Smooth muscle cell (in vitro differentiated cells): ENCODE measurements around the gene LCN12. TPM values are rescaled to one million over a fixed set of nuclear protein-coding genes. Genes with fewer than 3 reads are reported as not detected.

Experiments
- DNase-seq: peaks from one replicate; lab custom pipeline; 2025; ENCODE audit not compliant: unreplicated experiment; lab: John Stamatoyannopoulos, UW
- H2AFZ ChIP-seq: fragments of 200-600 bp; sonication (generic); 2 replicates; pipeline ENCODE4 v1.6.0; 2016; ENCODE audit warnings: antibody characterized with exemption, low read depth, mild to moderate bottlenecking
- H3F3A ChIP-seq: fragments of 200-600 bp; sonication (generic); 2 replicates; pipeline ENCODE4 v1.6.0; 2017; ENCODE audit warnings: antibody characterized with exemption, low read depth
- H3K27ac ChIP-seq: fragments of 200-600 bp; sonication (generic); 2 replicates; pipeline ENCODE4 v1.5.1; 2016; ENCODE audit warnings: low read depth, mild to moderate bottlenecking
- H3K27me3 ChIP-seq: fragments of 200-600 bp; sonication (generic); 2 replicates; pipeline ENCODE4 v1.6.1; 2016; ENCODE audit warnings: low read depth, mild to moderate bottlenecking
- H3K36me3 ChIP-seq: fragments of 200-600 bp; sonication (generic); 2 replicates; pipeline ENCODE4 v1.5.1; 2016; ENCODE audit warnings: low read depth
- H3K4me1 ChIP-seq: fragments of 200-600 bp; sonication (generic); 2 replicates; pipeline ENCODE4 v1.5.1; 2016; ENCODE audit warnings: low read depth
- H3K4me2 ChIP-seq: fragments of 200-600 bp; sonication (generic); 2 replicates; pipeline ENCODE4 v1.6.0; 2016; ENCODE audit warnings: mild to moderate bottlenecking
- H3K4me3 ChIP-seq: fragments of 200-600 bp; sonication (generic); 2 replicates; pipeline ENCODE4 v1.5.1; 2016; ENCODE audit warnings: mild to moderate bottlenecking
- H3K79me2 ChIP-seq: fragments of 200-600 bp; sonication (generic); 2 replicates; pipeline ENCODE4 v1.6.0; 2016; ENCODE audit warnings: low read depth, mild to moderate bottlenecking
- H3K9ac ChIP-seq: fragments of 200-600 bp; sonication (generic); 2 replicates; pipeline ENCODE4 v1.6.0; 2016; ENCODE audit warnings: low read depth
- H3K9me3 ChIP-seq: fragments of 200-600 bp; sonication (generic); replicated peaks from 2 replicates; pipeline ENCODE4 v1.5.1; 2016; ENCODE audit warnings: low read depth
- H4K20me1 ChIP-seq: fragments of 200-600 bp; sonication (generic); 2 replicates; pipeline ENCODE4 v1.6.0; 2016; ENCODE audit warnings: low read depth
- WGBS: methylation state at CpG from one replicate; pipeline ENCODE4 v1.1.7; 2016; ENCODE audit warnings: low lambda C conversion rate; 5-methylcytosine and 5-hydroxymethylcytosine counted together
- polyA plus RNA-seq: library from polyadenylated mRNA; unstranded; fragments of >200 nt; fragmentation: Nextera tagmentation; extraction: Ambion mirVana; gene quantifications from 2 replicates; pipeline ENCODE4 v1.2.1, GENCODE V29; 2016
- total RNA-seq: library from RNA; depleted of rRNA; stranded (reverse); fragments of >200 nt; gene quantifications from 2 replicates; pipeline ENCODE4 v1.2.3, GENCODE V29; 2014
- TF ChIP-seq, protein P1 (sequence below): fragments of 200-600 bp; sonication (generic); IDR thresholded peaks from 2 replicates; pipeline ENCODE4 v1.5.1; 2017; ENCODE audit warnings: borderline replicate concordance, mild to moderate bottlenecking, antibody characterized with exemption; ENCODE audit not compliant: insufficient read depth, poor library complexity, severe bottlenecking

Gene LCN12
- total and polyA plus RNA-seq, 2 experiments from 2014 or later, result not detected

DNA sequence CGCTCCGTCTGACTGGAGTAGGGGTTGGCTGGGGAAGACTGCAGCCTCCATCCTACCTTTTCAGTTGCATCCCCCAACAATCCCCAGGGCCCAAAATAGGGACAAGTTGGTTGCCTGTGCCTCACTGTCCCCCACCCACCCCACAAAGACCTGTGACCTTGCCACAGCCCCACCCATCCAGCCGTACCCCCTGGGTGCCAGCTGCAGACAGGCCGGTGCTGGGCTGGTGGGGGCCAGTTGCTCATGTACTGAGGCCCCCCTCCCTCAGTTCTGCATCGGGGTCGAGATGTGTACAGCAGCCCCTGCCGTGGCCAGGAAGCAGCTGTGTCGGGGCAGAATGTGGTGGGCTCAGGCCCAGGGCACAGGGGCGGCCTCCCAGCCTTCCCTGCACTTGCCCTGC, 31.1 kb downstream of the LCN12 start:
- WGBS, result 93% methylated on average over 9 of the region's 9 CpGs
- no peak overlapping the region for H3K4me2 ChIP-seq
- DNase-seq, result no peak
- peaks cover 29% of the 10 kb centered on the region for H3K27me3 ChIP-seq
- H3F3A ChIP-seq, result no peaks in the 10 kb centered on the region
- H3K9ac ChIP-seq, result no peak overlapping the region
- no peak overlapping the region for H3K27ac ChIP-seq
- H3K36me3 ChIP-seq, result no peaks in the 10 kb centered on the region
- H3K4me3 ChIP-seq, result no peak overlapping the region
- no peak overlapping the region for H2AFZ ChIP-seq
- no peaks in the 10 kb centered on the region for H3K79me2 ChIP-seq
- peaks cover 9% of the 10 kb centered on the region for H4K20me1 ChIP-seq
- no peaks in the 10 kb centered on the region for H3K9me3 ChIP-seq
- TF ChIP-seq, protein P1, sequence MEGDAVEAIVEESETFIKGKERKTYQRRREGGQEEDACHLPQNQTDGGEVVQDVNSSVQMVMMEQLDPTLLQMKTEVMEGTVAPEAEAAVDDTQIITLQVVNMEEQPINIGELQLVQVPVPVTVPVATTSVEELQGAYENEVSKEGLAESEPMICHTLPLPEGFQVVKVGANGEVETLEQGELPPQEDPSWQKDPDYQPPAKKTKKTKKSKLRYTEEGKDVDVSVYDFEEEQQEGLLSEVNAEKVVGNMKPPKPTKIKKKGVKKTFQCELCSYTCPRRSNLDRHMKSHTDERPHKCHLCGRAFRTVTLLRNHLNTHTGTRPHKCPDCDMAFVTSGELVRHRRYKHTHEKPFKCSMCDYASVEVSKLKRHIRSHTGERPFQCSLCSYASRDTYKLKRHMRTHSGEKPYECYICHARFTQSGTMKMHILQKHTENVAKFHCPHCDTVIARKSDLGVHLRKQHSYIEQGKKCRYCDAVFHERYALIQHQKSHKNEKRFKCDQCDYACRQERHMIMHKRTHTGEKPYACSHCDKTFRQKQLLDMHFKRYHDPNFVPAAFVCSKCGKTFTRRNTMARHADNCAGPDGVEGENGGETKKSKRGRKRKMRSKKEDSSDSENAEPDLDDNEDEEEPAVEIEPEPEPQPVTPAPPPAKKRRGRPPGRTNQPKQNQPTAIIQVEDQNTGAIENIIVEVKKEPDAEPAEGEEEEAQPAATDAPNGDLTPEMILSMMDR, result no peak
- no peaks in the 10 kb centered on the region for H3K4me1 ChIP-seq

DNA sequence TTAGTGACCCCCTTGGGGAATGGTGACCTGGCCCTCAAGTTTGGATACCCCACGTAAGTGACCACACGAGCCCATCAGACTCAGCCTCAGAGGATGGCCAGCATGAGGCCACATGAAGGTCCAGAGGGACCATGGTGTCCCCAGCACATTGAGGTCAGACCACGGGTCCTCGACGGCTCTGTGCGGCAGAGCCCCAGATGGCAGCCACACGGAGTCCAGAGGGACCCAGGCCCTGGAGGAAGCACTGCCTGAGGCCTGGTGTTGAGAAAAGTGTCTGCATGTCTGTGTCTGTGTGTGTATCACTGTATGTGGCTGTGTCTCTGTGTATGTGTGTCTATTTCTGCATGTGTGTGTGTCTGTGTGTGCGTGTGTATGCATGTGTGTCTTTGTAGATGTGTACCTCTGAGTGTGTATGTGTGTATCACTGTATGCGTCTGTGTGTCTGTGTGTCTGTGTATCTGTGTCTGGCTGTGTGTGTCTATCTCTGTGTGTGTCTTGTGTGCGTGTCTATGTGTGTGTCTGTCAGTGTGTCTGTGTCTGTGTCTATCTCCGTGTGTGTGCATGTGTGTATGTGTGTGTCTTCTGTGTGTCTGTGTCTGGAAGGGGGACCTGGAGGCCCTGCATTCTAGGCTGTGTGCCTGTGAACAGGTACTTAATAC, 31.7 kb downstream of the LCN12 start:
- no peak overlapping the region for H3K4me2 ChIP-seq
- no peaks in the 10 kb centered on the region for H3K36me3 ChIP-seq
- DNase-seq, result no peak
- no peak overlapping the region for H2AFZ ChIP-seq
- no peak overlapping the region for H3K4me3 ChIP-seq
- peaks cover 9% of the 10 kb centered on the region for H4K20me1 ChIP-seq
- no peaks in the 10 kb centered on the region for H3K9me3 ChIP-seq
- H3K4me1 ChIP-seq, result no peaks in the 10 kb centered on the region
- no peaks in the 10 kb centered on the region for H3K79me2 ChIP-seq
- H3K27me3 ChIP-seq, result peaks cover 29% of the 10 kb centered on the region
- H3F3A ChIP-seq, result no peaks in the 10 kb centered on the region
- no peak overlapping the region for H3K27ac ChIP-seq
- WGBS, result 83% methylated on average over 11 of the region's 11 CpGs
- no peak overlapping the region for H3K9ac ChIP-seq
- TF ChIP-seq, protein P1, result no peak

DNA sequence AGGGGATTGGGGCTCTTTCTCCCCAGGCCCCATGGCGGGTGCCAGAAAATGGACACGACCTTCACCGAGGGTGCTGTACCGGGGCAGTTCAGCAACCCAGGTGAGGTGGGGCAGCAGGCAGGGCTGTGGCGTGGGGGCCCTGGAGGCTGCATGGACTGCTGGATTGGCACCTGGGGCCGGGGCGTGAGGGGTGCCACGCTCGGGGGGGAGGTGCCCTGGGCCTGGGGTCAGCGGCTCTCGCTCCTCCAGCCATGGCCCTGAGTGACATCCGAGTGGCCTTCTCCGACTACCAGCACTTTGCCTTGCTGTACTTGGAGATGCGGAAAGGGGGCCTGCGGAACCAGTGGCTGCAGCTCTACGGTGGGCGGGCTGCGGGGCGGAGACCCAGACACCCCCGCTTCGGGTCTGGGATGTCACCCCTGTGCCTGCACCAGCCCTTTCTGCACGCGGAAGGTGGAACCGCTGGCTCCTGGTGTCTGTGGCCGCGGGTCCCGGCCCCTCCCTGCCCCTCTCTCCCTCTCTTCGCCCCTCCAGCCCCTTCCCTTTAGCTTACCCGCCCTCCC, 32.5 kb downstream of the LCN12 start:
- TF ChIP-seq, protein P1, result no peak
- H3F3A ChIP-seq, result no peaks in the 10 kb centered on the region
- H3K36me3 ChIP-seq, result no peaks in the 10 kb centered on the region
- H3K27ac ChIP-seq, result no peak overlapping the region
- WGBS, result 85% methylated on average over 18 of the region's 29 CpGs
- no peaks in the 10 kb centered on the region for H3K4me1 ChIP-seq
- H3K9me3 ChIP-seq, result no peaks in the 10 kb centered on the region
- H2AFZ ChIP-seq, result no peak overlapping the region
- no peaks in the 10 kb centered on the region for H3K79me2 ChIP-seq
- no peak for DNase-seq
- H3K9ac ChIP-seq, result no peak overlapping the region
- peaks cover 2% of the 10 kb centered on the region for H4K20me1 ChIP-seq
- H3K27me3 ChIP-seq, result peaks cover 29% of the 10 kb centered on the region
- peak overlapping the region; percentile 61 for H3K4me2 ChIP-seq
- H3K4me3 ChIP-seq, result no peak overlapping the region

DNA sequence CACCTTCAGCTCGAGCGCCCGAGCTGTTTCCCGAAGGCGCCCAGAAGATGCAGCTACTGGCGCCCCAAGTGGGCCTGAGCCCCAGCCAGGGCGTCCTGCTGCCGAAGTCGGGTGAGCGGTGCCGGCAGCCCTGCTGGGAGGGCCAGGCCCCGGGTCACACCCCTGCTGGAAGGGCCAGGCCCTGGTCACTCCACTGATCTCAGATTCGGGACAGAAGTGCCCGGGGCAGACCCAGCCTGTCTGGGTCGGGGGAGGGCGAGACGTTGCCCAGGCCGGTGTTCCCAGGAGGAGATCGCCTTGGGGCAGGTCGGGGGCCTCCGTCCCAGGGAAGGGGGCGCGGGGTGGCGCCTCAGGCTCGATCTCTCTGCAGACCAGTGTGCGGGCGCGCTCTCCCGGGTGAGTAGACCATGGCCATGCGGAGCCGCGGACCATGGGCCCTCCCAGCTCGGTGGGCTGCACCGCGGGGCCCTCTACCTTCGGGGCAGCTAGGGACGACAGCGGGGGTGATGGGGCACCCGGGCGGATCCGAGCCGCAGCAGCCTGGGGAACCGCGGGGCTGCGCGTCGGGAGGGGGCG, 33.0 kb downstream of the LCN12 start:
- Histone ChIP-seq H3K79me2 (no peaks in the 10 kb centered on the region), H3K27ac (no peak overlapping the region), H3F3A (no peaks in the 10 kb centered on the region), H3K4me3 (peak overlapping the region; percentile 7), H4K20me1 (no peaks in the 10 kb centered on the region), H3K36me3 (no peaks in the 10 kb centered on the region), H3K4me1 (no peaks in the 10 kb centered on the region), H3K9ac (no peak overlapping the region), H3K9me3 (no peaks in the 10 kb centered on the region), H3K4me2 (peak overlapping the region; percentile 61), H2AFZ (no peak overlapping the region), H3K27me3 (peaks cover 29% of the 10 kb centered on the region)
- 25% methylated on average over 18 of the region's 48 CpGs for WGBS
- TF ChIP-seq, protein P1, result no peak
- no peak for DNase-seq
